Measurements from ENCODE around the gene RAB36.

GRCh38 chr22:23205339-23206049 lies 60.2 kb downstream of the RAB36 start:
- no peak for TF ChIP-seq CTCF (IDR thresholded peaks at IDR 0.05)
- no peak for TF ChIP-seq POLR2A (IDR thresholded peaks at IDR 0.05)
